Daoy (cell line): ENCODE results near the gene PARN. TPM values are rescaled to one million over a fixed set of nuclear protein-coding genes. Genes with fewer than 3 reads are reported as not detected.
A peak's percentile ranks its signal among the peaks of the same experiment; 100 is the strongest.

Experiments used
- DNase-seq: peaks from one replicate; pipeline ENCODE4 v3.0.0-alpha.2; 2015; ENCODE audit warnings: low read depth
- total RNA-seq: library from RNA; depleted of rRNA; stranded (reverse); fragments of >200 nt; shearing (Covaris generic); gene quantifications from 2 replicates; pipeline ENCODE4 v1.2.3, GENCODE V29; 2014

PARN gene
- total RNA-seq, 1 experiment from 2014 or later: 51.1 TPM

- no peak for DNase-seq
Observed at GRCh38 chr16:14499110-14499509, 130.9 kb downstream of the PARN start.

GRCh38 chr16:14497245-14498082 lies 132.6 kb downstream of the PARN start:
- no peak for DNase-seq

DNA sequence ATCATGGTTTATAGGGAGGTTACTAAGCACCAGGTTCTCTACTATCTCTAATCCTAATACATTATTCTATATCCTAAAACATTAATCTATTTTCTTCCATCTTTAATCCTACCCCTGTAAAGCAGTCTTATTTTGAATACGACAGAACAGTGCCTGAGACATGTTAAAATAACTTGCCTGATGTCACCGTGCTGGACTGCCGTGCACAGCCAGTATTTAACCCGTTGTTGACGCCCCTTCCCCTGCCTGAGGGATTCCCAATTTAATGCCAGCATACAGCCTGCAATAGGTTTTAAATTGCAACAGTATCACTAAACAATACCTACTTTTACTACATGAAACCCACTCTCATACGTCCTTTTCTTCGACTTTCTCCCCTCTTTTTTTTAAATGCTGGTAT lies 133.3 kb downstream of the PARN start:
- no peak for DNase-seq

DNA sequence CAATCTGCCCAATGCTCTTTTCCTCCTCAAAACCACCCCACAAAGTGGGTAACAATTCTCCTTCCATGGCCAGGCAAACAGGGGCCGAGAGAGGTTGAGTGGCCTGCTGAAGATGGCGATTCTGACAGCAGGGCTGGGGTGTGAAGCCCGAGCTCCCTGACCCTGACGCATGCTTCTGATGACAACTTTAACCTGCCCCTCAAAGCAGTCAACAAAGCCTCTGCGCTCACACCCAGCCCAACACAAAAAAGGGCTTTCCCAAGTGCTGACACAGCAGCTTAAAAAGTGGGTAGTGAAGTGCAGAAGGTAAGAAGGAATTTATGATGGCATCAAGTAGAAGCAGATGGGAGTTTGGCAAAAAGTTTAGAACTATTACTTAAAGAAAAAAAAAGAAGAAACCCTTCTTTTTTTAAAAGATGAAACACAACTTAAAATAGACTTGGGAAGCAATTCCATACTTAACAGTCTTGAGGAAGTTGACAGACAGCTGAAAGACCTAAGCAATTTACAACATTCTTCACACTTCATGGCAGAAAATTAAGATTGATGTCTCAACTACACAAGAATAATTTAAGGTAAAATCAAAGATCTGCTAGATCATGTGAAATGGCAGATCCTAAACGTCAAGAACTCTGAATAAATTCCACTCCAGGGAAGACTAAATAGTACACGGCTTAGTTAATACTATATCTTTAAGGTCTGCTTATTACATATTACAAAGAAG lies 133.9 kb downstream of the PARN start:
- DNase-seq: no peak

GRCh38 chr16:14495213-14496046 lies 134.6 kb downstream of the PARN start:
- DNase-seq: no peak

- DNase-seq: no peak
Observed at GRCh38 chr16:14494396-14494966, 135.6 kb downstream of the PARN start.

- DNase-seq: no peak
Observed at GRCh38 chr16:14493791-14494190, 136.3 kb downstream of the PARN start.

- no peak for DNase-seq
Observed at GRCh38 chr16:14492614-14493013, 137.4 kb downstream of the PARN start.

- no peak for DNase-seq
Observed at GRCh38 chr16:14491861-14492529, 138.1 kb downstream of the PARN start.

- no peak for DNase-seq
Observed at GRCh38 chr16:14490235-14490634, 139.8 kb downstream of the PARN start.

- DNase-seq: no peak
Observed at GRCh38 chr16:14489460-14489859, 140.6 kb downstream of the PARN start.

GRCh38 chr16:14487579-14487978 lies 142.5 kb downstream of the PARN start:
- DNase-seq: peak; percentile 34

DNA sequence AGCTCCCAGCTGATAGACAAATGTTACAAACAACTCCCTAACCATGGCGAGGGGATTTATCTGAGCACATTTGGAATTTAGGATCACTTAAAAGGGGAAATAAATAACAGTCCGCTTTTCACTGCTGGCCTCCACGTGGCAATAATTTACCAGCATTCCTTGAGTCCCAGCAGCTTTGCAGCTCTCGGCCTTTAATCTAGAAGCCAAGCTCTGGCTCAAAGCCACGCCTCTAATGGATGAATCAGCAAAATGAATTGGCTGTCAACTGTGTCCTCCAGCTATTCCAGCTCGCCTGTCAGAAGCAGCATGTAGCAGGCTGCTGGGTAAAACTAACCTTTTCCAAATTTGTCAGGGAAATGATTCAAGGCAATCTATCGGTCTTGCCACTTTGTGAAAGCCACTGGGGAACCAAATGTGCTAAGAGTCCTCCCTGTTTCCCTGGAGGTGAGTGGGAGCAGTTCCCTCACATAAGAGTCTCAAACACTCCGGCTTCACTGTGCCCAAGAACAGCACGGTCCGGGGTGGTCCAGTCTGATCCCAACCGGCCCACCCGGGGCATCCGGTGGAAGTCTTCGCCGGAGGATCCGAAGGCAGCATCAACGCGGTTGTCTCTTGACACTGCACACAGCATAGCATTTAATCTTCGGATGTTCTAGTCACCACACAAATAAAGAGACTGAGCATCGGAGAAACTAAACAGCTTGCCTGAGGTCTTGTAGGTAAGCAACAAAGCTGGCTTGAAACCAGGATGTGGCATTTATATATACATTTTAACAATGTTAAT lies 143.3 kb downstream of the PARN start:
- peak; percentile 92 for DNase-seq

DNA sequence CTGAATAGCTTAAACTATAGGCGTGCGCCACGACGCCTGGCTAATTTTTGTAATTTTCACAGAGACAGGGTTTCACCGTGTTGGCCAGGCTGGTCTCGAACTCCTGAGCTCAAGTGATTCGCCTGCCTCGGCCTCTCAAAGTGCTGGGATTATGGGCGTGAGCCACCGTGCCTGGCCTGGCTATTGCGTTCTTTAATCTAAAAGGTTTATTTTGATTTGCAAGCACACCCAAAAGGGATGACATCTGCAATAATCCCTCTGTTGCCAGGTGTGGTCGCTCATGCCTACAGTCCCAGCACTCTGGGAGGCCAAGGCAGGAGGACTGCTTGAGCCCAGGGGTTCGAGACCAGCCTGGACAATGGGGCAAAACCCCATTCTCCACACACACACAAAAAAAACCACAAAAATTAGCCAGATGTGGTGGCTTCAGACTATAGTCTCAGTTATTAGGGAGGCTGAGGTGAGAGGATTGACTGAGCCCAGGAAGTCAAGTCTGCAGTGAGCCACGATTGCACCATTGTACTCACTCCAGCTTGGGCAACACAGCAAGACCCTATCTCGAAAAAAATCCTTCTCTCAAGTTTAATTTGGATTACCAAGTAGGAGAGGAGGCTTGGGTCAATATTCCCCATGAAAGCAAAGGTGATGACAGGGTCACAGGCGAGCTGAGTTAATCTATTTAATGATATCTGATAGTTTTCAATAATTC lies 144.1 kb downstream of the PARN start:
- DNase-seq: no peak

DNA sequence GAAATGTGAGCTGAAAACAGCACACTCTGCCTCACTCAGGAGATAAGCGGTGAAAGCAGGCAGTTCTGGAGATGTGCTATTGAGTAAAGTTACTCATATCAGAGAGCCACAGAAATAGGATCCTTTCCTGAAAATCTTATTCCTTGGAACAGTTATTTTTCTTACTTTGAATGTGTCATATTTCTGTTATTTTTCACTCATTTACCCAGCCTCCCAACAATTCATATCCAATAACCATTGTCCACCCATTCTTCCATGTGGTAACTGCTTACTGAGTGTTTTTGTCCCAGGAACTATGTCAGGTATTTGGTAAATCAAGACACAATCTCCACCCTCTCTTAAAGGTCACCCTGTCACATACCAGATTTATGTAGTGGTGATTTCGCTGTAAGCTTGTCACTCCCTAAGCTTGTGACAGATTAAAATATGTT lies 144.9 kb downstream of the PARN start:
- no peak for DNase-seq

DNA sequence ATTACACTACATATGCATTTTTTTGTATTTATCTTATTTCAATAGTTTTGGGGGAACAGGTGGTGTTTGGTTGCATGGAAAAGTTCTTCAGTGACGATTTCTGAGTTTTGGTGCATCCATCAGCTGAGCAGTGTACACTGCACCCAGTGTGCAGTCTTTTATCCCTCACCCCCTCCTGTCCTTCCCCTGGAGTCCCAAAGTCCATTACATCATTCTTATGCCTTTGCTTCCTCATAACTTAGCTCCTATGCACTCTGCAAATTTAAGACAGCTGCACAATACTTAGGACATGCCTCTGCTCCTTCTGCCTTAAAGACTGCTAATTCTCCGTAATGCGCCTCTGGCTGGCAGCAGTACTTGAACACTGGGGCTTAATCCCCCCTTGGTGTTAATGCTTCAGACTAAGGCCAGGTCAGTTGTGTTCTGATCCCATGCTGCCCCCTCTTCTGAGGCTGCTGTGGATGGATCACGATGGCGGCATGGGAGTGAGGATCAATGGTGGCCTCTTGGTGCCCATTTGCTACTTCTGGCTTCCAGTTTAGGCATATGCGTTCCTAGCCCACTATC lies 146.2 kb downstream of the PARN start:
- DNase-seq: no peak

DNA sequence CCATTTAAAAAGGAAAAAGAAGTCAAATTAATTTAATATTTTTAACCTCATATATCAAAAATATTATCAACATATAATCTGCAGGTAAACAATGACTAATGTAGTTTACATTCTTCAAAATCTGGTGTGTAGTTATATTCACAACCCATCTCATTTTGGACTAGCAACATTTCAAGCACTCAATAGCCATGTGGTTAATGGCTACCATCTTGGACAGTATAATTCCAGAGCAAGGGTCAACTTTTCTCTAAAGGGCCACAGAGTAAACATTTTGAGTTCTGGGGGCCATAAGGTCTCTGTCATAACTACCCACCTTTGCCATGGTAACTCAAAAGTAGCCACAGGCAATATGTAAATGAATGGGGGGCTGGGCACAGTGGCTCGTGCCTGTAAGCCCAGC lies 153.9 kb downstream of the PARN start:
- no peak for DNase-seq

DNA sequence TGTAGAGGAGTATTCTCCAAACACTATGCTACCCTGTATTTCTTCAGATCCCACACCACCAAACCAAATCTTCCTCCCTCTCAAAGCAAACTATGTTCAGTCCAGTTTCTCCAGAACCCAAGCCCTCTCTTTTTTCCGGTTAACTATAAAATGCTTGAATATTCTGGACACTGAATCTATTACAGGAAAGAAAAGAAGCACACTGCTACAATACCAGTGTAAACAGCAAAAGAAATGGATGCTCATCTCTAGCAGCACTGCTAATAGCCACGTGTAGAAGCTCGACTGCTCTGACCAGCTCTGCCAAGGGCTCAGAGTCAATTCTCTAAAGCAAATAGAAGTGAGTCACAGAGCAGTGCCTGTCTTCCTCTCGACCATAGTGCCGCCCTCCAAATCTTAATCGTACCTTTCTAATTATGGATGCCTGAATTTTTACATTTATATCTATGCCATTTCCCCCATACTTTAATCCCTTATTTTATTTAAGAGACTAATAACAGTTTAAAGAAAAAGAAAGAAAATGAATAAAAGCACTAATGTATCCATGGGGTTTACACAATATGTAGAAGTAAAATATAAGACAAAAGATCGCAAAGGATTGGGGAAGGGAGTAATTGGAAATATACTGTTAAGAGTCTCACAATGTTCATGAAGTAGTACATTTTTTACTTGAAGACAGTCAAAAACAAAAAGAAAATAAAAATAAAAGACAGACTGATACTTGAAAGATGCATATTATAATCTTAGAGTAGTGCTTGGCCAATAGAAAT lies 154.5 kb downstream of the PARN start:
- DNase-seq: peak; percentile 48

DNA sequence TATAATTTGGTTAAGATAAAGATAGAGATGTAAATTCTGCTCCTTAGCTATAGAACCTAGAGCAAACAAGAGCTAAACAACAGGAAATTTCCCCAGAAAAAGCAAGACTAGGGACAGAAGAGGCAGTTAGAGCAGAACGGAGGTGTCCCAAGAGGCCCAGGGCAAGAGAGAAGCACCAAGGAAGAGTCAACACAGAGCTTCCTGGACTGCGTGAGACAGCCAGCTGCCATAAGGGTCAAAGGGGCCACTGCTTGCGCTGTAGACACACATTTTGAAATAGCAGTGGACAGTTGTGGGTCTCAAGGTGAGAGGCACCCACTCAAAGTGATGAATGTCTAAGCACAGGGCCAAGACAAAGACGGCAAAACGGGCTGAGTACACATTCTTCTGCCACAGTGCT lies 156.6 kb downstream of the PARN start:
- no peak for DNase-seq
